Endothelial cell (in vitro differentiated cells): ENCODE measurements around the gene THSD7A. TPM values are rescaled to one million over a fixed set of nuclear protein-coding genes. Genes with fewer than 3 reads are reported as not detected.

Source experiments
- DNase-seq: peaks from one replicate; pipeline ENCODE4 v3.0.0; 2021; ENCODE audit warnings: low spot score
- H3K27ac Mint-ChIP-seq: one replicate; pipeline ENCODE4 v1.8.0; 2021; ENCODE audit warnings: mixed read lengths, inconsistent platforms; ENCODE audit not compliant: unreplicated experiment
- H3K27me3 Mint-ChIP-seq: one replicate; pipeline ENCODE4 v1.8.0; 2021; ENCODE audit warnings: mild to moderate bottlenecking, moderate library complexity, mixed read lengths, inconsistent platforms; ENCODE audit not compliant: unreplicated experiment
- H3K36me3 Mint-ChIP-seq: one replicate; pipeline ENCODE4 v1.8.0; 2021; ENCODE audit warnings: mild to moderate bottlenecking, low read depth, mixed read lengths, inconsistent platforms; ENCODE audit not compliant: unreplicated experiment
- H3K4me1 Mint-ChIP-seq: one replicate; pipeline ENCODE4 v1.8.0; 2021; ENCODE audit warnings: mild to moderate bottlenecking, mixed read lengths, inconsistent platforms; ENCODE audit not compliant: unreplicated experiment
- H3K4me3 Mint-ChIP-seq: one replicate; pipeline ENCODE4 v1.8.0; 2021; ENCODE audit warnings: mild to moderate bottlenecking, mixed read lengths, inconsistent platforms; ENCODE audit not compliant: unreplicated experiment
- H3K9me3 Mint-ChIP-seq: one replicate; pipeline ENCODE4 v1.8.0; 2021; ENCODE audit warnings: mixed read lengths, inconsistent platforms; ENCODE audit not compliant: unreplicated experiment
- CTCF ChIP-seq: fragments of 200-600 bp; sonication (generic); IDR thresholded peaks from one replicate; pipeline ENCODE4 v1.5.0; 2021; ENCODE audit warnings: antibody characterized with exemption; ENCODE audit not compliant: unreplicated experiment
- total RNA-seq: library from RNA; stranded (reverse); fragmentation: NEBNext Ultra II Directional; extraction: Animal tissue kit (Norgen Biotek cat#: 25700); gene quantifications from one replicate; pipeline ENCODE4 v1.2.1, GENCODE V29; 2021; ENCODE audit not compliant: unreplicated experiment

THSD7A gene
- total RNA-seq, 1 donor from 2014 or later, result 28.7 TPM

GRCh38 chr7:11767148-11767547, 64.8 kb downstream of the THSD7A start:
- Mint-ChIP-seq H3K9me3 (no peaks in the 10 kb centered on the region), H3K4me3 (no peak overlapping the region), H3K27me3 (no peaks in the 10 kb centered on the region)

GRCh38 chr7:11760372-11760771, 71.6 kb downstream of the THSD7A start:
- no peak for TF ChIP-seq CTCF
- no peaks in the 10 kb centered on the region for H3K36me3 Mint-ChIP-seq
- H3K27me3 Mint-ChIP-seq, result no peaks in the 10 kb centered on the region
- no peak overlapping the region for H3K27ac Mint-ChIP-seq
- H3K9me3 Mint-ChIP-seq, result no peaks in the 10 kb centered on the region
- no peaks in the 10 kb centered on the region for H3K4me1 Mint-ChIP-seq
- no peak for DNase-seq
- H3K4me3 Mint-ChIP-seq, result no peak overlapping the region

More at GRCh38 chr7:11767148-11767547, 64.8 kb downstream of the THSD7A start:
- TF ChIP-seq CTCF, result no peak
- DNase-seq, result no peak
- no peaks in the 10 kb centered on the region for H3K36me3 Mint-ChIP-seq
- H3K4me1 Mint-ChIP-seq, result peaks cover 3% of the 10 kb centered on the region
- H3K27ac Mint-ChIP-seq, result no peak overlapping the region

GRCh38 chr7:11758627-11759111, 73.3 kb downstream of the THSD7A start:
- no peaks in the 10 kb centered on the region for H3K27me3 Mint-ChIP-seq
- H3K4me3 Mint-ChIP-seq, result no peak overlapping the region

GRCh38 chr7:11757153-11757552, 74.8 kb downstream of the THSD7A start:
- no peak overlapping the region for H3K27ac Mint-ChIP-seq
- no peak for DNase-seq
- H3K36me3 Mint-ChIP-seq, result no peaks in the 10 kb centered on the region
- H3K4me3 Mint-ChIP-seq, result no peak overlapping the region
- no peaks in the 10 kb centered on the region for H3K27me3 Mint-ChIP-seq
- peaks cover 2% of the 10 kb centered on the region for H3K4me1 Mint-ChIP-seq
- no peak for TF ChIP-seq CTCF
- H3K9me3 Mint-ChIP-seq, result no peaks in the 10 kb centered on the region

More at GRCh38 chr7:11758627-11759111, 73.3 kb downstream of the THSD7A start:
- TF ChIP-seq CTCF, result no peak
- Mint-ChIP-seq H3K9me3 (no peaks in the 10 kb centered on the region), H3K27ac (no peak overlapping the region), H3K36me3 (no peaks in the 10 kb centered on the region), H3K4me1 (peaks cover 2% of the 10 kb centered on the region)
- no peak for DNase-seq

GRCh38 chr7:11754933-11755332, 77.1 kb downstream of the THSD7A start:
- Mint-ChIP-seq H3K4me1 (peaks cover 2% of the 10 kb centered on the region), H3K4me3 (no peak overlapping the region), H3K27me3 (no peaks in the 10 kb centered on the region), H3K27ac (no peak overlapping the region), H3K36me3 (no peaks in the 10 kb centered on the region), H3K9me3 (no peaks in the 10 kb centered on the region)
- no peak for DNase-seq
- no peak for TF ChIP-seq CTCF
